HG03571 (cell line): ENCODE data around the gene URI1.
"Not testable (repeated sequence)": the region's sequence is repeated elsewhere in the genome, so short reads cannot be mapped to it uniquely, and the experiment has no call there.

Source experiments
- ATAC-seq: cut with Tn5 transposase; IDR thresholded peaks from one replicate; pipeline ENCODE4 v1.9.1; 2021; ENCODE audit not compliant: unreplicated experiment

The URI1 gene

GRCh38 chr19:29942404-29943261 is 594 bp downstream of the URI1 start:
- peak; percentile 77 for ATAC-seq

DNA sequence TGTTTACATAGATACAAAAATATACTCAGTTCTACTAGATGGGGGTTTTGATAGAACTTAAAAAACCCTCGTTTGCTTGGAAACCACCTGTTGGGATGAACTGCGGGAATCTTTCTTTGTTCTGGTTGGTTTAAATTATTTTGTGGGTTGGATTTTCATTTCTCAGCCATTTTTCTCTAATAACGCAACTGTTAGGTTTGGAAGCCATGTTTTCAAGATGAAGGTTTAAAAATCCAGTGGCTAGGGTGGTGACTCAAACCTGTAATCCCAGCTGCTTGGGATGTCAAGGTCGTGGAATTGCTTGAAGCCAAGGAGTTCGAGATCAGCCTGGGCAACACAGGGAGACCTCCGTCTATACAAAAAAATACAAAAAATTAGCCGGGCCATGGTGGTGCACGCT is 1.6 kb downstream of the URI1 start:
- no peak for ATAC-seq

DNA sequence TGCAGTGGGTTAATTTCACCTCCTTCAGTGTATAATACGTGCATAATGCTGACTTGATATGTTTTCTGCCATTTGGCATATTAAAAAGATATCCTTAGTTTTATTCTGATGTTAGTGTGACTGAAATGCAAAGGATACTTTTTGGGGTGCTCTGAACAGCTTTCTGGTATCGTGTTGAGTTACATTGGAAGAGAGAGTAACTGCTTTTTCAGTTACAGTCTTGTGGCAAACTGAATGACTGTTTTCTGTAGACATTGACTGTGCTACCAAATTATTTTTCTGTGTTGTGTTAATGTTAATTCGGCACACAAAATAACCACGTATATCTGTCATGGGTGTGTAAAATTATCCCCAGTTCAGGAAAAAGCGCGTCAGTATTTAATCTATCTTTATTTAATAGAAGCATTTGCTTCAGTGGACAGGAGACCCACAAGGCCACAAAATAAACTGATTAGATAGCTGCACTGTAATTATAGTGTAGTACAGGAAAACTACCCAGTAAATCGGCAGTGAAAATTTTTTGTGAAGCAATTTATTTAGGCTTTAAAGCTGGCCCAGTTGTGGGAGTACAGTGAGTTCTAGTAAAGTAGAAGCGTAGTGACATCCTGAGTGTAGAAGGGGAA is 2.5 kb downstream of the URI1 start:
- ATAC-seq: no peak

DNA sequence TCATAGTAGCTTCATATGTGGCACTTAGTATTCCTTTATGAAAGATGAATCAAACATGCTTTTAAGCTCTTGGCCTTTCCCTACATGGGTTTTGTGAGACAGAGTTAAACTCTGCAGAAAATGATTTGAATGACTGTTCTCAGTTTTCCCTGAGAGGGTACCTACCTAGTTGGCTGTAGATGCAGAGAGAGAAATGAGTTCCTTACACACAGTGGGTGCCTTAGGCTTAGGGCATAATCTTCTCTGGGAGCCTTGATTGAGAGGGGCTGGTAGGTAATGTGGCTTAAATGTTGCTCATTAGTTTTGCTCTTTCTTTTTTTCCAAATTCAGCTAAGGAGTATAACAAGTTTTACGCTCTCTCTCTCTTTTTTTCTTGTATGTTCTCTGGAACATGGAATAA is 3.0 kb downstream of the URI1 start:
- ATAC-seq: no peak

DNA sequence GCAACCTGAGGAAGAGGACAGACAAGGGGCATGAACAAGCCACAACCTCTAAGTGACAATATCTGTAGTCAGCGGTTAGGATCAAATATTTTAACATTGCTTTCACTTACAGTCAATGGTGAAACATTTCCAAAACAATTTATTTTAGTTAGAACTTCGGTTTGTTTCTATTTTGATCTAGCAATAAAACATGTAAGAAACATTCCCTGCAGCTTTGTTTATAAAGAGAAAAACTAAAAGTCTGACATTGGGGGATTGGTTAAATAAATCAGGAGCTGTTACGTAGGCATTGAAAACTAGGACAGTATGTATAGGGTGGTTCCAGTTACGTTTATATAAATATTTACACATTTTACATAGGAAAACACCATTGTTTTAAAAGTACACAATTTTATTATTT is 3.4 kb downstream of the URI1 start:
- ATAC-seq: no peak

DNA sequence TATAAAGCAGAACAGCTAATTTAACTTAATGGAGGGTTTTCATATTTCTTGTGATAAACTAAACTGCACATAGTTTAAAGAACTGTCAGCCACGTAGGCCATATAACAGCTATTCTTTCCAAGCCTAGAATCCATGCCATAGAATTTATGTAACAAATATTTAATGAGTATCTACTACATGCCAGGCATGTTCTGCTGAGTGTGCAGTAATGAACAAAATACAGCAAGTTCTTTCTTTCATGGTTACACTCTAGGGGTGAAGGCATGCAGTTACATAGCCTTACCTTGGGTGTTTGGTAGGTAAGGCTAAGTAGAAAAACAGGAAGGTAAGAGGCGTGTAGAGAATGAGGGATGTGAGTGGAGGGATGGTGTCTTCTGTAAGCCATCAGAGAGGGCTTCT is 4.6 kb downstream of the URI1 start:
- ATAC-seq: no peak

- no peak for ATAC-seq
These were observed 5.8 kb downstream of the URI1 start for GRCh38 chr19:29947871-29948270.

GRCh38 chr19:29948759-29949470 is 6.9 kb downstream of the URI1 start:
- not testable (repeated sequence) for ATAC-seq

- ATAC-seq: no peak
These were observed 10.1 kb downstream of the URI1 start for GRCh38 chr19:29952177-29952576.

- ATAC-seq: no peak
These were observed 10.6 kb downstream of the URI1 start for GRCh38 chr19:29952646-29953045.

DNA sequence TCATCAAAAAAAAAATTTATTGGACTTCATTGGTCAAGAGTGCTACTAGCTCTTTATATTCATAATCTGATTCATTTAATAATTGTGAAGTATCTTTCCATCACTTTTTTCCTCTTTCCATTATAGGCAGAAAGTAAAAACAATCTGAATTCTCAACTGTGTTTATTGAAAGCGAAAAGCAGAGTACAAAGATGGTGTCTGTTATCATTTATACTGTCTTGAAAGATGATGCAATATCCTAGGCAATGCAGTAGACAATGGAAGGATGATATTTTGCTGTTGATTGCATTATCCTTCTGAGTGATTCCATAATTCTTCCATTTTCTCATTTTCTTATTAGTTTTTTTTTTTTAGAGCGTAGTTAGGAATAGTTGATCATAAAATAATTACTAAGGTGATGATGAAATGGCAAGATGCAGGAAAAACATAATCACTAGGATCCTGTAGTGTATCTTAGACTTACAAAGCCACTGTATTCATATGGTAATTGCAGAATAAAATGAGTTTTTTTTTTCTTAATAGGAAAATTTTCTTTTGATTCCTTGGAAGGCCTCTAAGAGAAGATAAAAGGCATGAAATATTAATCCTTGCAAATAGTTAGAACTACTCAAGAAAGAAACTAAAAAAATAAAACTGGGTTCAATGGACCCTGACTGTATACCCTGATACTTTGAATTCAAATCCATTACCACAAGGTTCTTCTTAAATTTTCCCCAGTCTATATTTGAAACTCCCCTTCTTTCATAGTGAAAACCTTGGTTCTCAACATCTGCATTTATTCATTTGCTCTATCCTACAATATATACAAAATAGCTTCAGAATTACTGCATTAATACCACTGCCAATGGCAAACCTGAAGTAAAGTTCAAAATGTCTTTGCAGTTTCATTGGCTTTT is 11.6 kb downstream of the URI1 start:
- no peak for ATAC-seq

DNA sequence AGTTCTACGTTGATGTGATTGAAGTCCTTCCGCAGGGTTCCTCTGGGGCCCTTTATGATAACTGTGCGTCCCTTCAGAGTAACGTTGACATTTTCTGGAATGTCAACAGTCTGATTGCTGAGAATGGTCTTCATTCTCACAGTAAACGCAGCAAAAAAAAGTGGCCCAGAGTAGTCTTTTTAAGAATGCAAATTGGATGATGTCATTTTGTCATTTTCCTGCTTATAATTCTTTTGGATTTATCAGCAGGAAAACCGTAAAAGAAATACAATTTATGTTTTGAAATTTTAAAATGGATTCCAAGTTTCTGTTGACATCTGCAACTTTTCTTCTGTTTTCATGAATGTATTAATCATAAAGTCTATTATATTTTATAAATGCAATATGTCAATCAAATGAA is 14.8 kb downstream of the URI1 start:
- ATAC-seq: no peak

DNA sequence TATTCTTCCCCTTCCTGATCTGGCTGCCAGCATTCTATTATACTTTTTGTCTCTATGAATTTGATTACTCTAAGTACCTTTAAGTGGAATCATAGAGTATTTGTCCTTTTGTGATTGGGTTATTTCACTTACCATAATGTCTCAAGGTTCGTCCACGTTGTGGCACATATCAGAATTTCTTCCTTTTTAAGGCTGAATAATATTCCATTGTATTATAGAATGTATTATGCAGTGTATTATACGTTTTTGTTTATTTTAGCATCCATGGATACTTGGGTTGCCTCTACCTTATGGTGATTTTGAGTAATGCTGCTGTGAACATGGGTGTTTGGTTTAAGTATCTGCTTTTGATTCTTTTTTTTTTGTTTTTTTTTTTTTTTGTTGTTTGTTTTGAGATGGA is 19.3 kb downstream of the URI1 start:
- no peak for ATAC-seq

DNA sequence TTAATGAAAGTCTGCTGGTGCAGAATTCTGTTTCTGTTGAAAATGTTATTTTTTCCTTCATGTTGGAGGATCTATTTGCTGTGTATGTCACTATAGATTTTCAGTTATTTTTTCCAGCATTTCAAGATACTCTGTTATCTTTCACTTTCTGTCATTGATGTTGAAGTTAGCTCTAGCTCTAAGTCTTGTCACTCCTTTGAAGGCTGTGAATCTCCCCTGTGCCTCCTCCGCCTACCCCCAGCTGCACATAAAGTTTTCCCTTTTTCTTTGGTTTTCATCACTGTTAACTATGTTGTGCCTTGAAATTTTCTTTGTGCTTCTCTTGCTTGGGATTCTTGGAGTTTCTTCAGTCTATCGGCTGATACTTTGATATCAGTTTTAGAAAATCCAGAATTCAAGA is 20.8 kb downstream of the URI1 start:
- ATAC-seq: no peak

- ATAC-seq: no peak
These were observed 21.5 kb downstream of the URI1 start for GRCh38 chr19:29963576-29963975.

- ATAC-seq: no peak
These were observed 22.1 kb downstream of the URI1 start for GRCh38 chr19:29964171-29964570.

DNA sequence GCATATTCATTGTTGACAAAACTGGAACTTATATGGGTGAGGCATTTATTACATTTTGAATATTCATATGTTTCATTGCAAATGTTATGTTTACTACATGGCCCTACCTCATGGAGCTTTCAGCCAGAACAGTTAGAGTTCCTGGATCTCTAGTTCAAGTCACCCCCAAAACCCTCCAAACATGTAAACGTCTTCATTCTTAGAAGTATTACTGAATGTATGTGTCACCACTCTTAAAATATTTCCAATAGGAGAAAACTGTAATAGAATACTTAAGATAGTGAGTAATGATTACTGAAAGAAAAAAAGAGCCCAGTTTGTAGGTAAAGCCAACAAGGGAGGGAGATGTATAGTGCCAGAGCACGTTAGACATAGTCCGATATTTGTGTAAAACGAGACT is 23.5 kb downstream of the URI1 start:
- ATAC-seq: no peak

- not testable (repeated sequence) for ATAC-seq
These were observed 24.1 kb downstream of the URI1 start for GRCh38 chr19:29966142-29966541.

- ATAC-seq: peak; percentile 53
These were observed 24.7 kb downstream of the URI1 start for GRCh38 chr19:29966588-29967249.

DNA sequence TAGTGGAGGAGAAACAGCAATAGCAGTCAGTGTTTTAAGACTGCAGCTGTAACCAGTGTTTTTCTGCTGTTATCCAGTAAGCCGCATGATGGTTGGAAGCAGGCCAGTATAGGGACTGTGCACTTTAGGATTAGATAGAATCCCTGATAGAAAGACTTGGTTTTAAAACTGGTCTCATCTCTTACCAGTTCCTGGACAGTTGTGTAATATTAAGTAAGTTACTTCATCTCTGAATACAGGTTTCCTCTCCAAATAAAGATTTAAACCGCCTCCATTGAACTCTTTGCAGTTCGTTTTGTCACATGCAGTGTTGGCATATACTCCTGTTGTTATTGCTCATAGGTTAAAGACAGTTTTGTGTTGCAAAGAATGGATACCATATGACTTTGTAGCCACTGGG is 25.6 kb downstream of the URI1 start:
- ATAC-seq: no peak
